Measurements from ENCODE around the gene STX2.

- TF ChIP-seq CTCF (conservative IDR thresholded peaks at IDR 0.05 in 1 of 2, IDR thresholded peaks at IDR 0.05 in 1 of 2; ENCODE audit: low read depth in 1 of 2, low read length in 2 of 2) (no peak), EZH2 (IDR thresholded peaks at IDR 0.05; ENCODE audit: low read length, missing control alignments) (no peak)
Observed at GRCh38 chr12:130775953-130776856, 62.8 kb downstream of the STX2 start.
